Breast epithelium (tissue), 3 donors: ENCODE data around the gene EFTUD2.

Experiments
- POLR2AphosphoS5 ChIP-seq, 3 donors: sonication (generic); formaldehyde crosslinking; IDR thresholded peaks; one replicate each; pipeline ENCODE4 v1.6.1; 2017; ENCODE audit warnings: antibody characterized with exemption in 3 of 3
- TF ChIP-seq, protein P1 (sequence below), 3 donors: fragments of 450-650 bp; IDR thresholded peaks; one replicate each; pipeline ENCODE4 v1.5.1; 2016 to 2017; ENCODE audit warnings: antibody characterized with exemption in 3 of 3, mild to moderate bottlenecking in 3 of 3, moderate library complexity in 3 of 3

GRCh38 chr17:44840936-44841335 is 58.3 kb downstream of the EFTUD2 start:
- no peak for TF ChIP-seq POLR2AphosphoS5 (IDR thresholded peaks at IDR 0.05)
- TF ChIP-seq, protein P1, sequence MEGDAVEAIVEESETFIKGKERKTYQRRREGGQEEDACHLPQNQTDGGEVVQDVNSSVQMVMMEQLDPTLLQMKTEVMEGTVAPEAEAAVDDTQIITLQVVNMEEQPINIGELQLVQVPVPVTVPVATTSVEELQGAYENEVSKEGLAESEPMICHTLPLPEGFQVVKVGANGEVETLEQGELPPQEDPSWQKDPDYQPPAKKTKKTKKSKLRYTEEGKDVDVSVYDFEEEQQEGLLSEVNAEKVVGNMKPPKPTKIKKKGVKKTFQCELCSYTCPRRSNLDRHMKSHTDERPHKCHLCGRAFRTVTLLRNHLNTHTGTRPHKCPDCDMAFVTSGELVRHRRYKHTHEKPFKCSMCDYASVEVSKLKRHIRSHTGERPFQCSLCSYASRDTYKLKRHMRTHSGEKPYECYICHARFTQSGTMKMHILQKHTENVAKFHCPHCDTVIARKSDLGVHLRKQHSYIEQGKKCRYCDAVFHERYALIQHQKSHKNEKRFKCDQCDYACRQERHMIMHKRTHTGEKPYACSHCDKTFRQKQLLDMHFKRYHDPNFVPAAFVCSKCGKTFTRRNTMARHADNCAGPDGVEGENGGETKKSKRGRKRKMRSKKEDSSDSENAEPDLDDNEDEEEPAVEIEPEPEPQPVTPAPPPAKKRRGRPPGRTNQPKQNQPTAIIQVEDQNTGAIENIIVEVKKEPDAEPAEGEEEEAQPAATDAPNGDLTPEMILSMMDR (IDR thresholded peaks at IDR 0.05), result no peak
